GM18505 (cell line): ENCODE data around the gene ERMAP.

ENCODE experiments used
- ATAC-seq: cut with Tn5 transposase; IDR thresholded peaks from one replicate; pipeline ENCODE4 v1.9.1; 2021; ENCODE audit not compliant: unreplicated experiment
- POLR2A ChIP-seq: IDR thresholded peaks from 4 replicates; pipeline ENCODE4 v1.6.1; 2011; ENCODE audit warnings: borderline replicate concordance; ENCODE audit not compliant: insufficient read depth, insufficient read length; ENCODE audit errors: extremely low read depth

The ERMAP gene

DNA sequence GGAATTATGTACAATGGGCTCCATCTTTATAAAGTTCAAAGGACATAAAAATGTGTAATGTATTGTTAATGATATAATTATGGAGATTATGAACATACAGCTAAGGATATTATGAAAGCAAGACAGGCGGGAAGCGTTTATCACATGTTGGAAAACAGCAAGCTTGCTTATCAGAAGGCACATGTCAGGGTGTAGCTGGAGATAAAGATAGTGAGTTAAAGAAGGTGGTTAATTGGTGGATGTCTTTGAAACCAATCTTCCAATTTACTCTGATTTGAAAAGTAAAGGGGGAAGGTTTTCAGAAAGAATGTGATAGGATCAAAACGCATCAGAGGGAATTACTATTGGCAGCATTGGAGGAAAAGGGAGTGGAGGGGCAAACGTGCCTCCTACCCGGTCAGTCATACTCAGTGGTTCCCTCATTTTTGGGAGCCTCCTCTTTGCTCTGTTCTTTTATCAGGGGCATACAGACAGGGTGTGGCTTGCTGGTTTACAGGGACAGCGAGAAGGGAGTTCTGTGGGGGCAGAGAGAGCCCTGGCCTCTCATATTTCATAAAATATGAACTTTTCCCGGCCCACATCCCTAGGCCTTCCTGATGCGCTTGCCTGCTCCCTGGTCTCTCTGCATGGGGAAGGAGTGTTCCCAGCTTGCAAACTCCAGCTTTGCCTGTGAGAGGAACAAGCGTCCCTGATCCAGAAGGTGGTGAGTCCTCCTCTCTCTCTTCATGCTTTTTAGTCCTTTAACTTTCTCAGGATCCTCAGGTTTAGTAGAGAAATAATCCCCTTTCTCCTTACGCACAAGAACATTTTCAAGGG lies 8.3 kb downstream of the ERMAP start:
- no peak for ATAC-seq
- no peak for TF ChIP-seq POLR2A

DNA sequence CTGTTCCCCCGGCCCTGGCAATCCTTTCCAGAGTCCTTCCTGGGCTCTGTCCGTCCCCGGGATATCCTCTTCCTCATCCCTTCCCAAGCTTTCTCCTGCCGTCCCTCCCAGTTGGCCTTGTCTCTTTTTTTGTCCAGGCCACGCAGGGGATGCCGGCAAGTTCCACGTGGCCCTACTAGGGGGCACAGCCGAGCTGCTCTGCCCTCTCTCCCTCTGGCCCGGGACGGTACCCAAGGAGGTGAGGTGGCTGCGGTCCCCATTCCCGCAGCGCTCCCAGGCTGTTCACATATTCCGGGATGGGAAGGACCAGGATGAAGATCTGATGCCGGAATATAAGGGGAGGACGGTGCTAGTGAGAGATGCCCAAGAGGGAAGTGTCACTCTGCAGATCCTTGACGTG lies 13.7 kb downstream of the ERMAP start:
- no peak for TF ChIP-seq POLR2A
- no peak for ATAC-seq

DNA sequence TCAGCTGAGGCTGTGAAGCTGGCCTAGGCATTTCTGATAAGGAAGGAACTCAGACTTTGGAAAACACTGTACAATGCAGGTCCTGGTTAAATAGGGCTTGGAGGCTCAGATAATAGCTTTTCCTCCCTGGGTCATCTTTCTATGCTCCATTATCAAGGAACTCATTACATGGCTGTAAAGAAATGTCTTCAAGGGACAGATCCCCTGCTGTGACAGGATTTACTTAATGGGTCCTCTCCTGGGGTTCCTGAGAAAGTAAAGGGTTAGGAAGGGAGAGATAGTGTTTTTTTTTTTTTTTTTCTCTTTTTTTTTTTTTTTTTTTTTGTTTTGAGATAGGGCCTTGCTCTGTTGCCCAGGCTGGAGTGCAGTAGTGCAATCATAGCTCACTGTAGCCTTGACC lies 14.4 kb downstream of the ERMAP start:
- ATAC-seq: no peak
- no peak for TF ChIP-seq POLR2A

DNA sequence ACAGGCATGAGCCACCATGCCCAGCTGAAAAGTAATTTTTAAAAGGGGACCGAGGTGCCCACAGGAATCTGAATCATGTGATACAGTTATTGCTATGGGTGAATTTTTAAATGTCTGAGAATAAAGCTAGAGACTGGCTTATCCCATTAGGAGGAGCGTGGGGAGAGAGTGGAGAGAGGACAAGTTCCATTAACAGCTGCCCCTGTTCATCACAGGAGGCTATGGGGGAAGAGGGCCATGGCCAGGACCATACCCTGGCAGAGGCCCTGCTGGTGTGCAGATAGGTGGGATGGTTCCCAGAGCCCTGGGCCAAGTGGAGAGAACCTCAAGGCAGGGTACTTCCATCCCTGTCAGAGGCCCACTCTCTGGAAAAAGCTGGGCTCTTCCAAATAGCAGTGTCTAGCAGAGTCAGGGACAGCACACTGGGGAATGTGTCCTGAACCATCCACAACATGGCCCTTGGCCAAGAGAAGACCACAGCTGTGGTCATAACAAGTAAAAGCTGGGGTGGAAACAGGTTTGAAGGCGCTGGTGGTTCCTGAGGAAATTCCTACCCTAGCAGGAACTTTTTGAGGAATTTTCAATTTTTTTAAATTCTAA lies 15.8 kb downstream of the ERMAP start:
- TF ChIP-seq POLR2A: no peak
- no peak for ATAC-seq

DNA sequence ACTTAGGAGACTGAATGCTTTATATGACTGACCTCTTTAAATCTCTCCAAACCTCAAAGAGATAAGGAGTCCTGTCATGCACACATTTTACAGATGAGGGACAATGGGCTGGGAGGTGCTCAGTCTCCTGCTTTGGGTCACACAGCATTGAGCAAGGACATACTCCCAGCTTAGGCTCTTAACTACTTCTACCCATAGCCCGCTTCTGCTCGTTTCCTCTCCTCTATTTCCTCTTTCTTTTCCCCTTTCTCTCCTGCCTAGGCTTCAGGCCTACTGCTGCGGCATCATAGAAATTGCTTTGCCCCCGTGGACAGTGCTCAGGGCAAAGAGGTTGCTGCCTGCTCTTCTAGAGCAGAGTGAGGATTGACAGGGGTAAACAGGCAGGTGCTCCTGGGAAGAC lies 17.1 kb downstream of the ERMAP start:
- no peak for ATAC-seq
- no peak for TF ChIP-seq POLR2A

DNA sequence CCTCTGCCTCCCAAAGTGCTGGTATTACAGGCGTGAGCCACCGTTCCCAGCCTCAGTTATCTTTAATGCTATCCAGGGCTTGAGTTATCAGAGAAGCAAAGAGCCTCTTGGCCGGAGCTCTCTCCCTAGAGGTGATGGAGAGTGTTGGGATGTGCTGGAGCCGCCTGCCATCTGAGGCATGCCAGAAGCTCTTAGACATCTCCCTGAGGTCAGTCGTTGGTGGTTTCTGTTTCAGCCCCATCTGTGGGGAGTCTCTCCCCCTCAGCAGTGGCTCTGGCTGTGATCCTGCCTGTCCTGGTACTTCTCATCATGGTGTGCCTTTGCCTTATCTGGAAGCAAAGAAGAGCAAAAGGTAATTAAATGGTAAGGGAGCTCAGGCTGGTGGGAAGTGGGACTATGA lies 17.9 kb downstream of the ERMAP start:
- TF ChIP-seq POLR2A: no peak
- ATAC-seq: no peak

DNA sequence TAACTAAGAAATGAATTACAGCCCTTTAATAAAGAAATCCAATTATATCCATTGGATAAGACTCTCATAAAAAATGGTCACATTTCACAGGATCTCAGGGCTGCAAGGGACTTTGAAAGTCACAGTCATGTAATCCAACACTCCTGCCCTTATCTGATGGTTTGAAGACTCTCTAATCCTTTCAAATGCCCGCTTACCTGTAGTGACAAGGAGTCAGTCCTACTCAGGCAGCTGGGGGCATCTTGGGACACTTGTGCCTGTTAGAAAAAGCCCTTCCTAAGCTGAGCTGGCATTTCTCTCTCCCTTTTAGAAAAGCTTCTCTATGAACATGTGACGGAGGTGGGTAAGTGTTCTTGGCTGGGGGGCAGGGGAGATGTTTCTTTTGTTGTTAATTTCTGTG lies 18.5 kb downstream of the ERMAP start:
- ATAC-seq: no peak
- no peak for TF ChIP-seq POLR2A

DNA sequence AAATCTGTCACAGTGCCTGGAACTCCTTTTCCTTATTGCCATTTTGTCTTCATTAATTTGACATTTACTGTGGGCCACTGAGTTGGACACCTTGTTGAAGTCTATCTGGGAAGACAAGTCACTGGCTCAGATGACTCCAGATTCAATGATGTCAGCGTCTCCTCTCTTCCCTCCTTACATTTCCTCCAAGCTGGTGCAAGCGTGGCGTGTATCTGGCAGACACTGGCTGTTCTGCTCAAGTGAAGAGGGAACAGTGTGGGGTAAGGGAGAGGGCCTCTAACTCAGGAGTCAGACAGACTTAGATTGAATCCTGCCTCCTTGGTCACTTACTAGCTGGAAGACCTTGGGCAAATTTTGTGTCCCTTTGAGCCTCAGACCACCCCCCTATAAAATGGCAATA lies 20.8 kb downstream of the ERMAP start:
- ATAC-seq: no peak

DNA sequence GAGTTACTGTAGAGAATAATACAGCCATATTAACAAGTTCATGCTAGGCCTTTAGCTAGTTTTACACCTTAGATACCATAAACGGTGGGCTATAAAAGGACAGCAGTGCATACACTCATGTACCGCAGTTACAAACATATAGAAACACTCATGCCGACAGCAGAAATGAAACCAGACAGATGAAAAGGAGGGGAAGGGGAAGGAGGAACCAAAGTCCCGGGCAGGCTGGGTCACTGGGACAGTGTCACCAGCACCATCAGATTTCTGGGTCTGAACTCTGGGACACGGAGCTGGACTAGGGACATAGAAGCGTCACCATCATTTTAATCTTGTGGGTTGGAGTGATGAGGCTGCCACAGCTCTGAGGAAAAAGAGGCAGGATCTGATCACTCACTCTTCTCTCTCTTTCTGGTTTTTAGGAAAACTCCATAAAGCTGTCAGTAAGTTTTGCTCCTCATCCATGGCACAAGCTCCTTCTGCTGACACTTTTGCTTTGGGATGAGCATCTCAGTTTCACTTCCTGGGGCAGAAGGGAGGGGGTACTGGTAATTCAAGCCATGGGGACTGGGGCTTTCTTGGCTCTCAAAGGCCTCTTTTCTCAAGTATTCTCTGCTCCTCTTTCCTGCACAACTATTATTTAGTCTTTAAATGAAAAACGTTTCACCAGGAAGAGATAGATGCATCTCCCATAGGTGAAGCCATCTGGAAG lies 21.7 kb downstream of the ERMAP start:
- no peak for TF ChIP-seq POLR2A
- no peak for ATAC-seq

More for the DNA sequence above, 20.8 kb downstream of the ERMAP start:
- no peak for TF ChIP-seq POLR2A

DNA sequence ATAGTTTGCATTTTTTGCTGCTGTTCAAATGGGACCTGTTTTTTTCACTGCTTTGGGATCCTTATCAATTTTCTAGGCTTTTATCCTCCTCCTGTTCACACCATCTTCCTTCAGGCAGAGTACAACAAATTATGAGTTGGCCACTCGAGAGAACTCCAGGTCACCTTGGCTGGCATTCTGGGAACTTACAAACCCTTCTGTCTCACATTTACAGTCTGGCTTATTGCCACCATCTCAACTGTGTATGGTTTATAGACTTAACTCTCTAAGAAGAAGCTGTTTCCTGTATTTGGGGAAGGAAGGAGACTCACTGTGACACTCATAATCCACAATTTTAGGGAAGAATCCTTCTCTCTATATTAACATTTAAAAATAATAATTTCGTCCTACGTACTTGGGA lies 24.1 kb downstream of the ERMAP start:
- ATAC-seq: no peak
- no peak for TF ChIP-seq POLR2A

DNA sequence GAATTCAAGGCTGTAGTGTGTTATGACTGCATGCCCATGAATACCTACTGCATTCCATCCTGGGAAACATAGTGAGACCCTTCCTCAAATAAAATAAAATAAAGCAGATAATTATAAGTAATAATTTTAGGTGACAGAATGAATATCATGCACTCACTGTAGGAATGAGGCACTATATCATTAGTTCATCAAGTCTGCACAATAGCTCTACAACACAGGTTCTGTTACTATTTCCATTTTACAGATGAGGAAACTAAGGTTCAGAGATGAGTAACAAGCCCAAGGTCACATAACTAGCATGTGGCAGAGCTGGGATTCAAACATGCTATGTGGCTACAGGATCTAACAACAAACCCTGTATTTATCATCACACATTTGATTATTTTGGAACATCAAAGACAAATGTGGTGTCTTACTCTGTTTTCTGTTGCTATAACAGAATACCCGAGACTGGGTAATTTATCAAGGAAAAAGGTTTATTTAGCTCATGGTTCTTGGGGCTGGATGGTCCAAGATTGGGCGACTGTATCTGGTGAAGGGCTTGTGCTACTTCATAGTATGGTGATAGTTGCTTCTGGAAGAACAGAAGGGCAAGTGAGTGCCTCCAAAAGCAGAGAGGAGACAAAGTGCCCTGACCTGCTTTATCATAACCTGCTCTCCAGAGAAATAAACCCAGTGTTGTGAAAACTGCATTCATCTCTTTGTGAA lies 24.7 kb downstream of the ERMAP start:
- no peak for ATAC-seq
- TF ChIP-seq POLR2A: no peak

DNA sequence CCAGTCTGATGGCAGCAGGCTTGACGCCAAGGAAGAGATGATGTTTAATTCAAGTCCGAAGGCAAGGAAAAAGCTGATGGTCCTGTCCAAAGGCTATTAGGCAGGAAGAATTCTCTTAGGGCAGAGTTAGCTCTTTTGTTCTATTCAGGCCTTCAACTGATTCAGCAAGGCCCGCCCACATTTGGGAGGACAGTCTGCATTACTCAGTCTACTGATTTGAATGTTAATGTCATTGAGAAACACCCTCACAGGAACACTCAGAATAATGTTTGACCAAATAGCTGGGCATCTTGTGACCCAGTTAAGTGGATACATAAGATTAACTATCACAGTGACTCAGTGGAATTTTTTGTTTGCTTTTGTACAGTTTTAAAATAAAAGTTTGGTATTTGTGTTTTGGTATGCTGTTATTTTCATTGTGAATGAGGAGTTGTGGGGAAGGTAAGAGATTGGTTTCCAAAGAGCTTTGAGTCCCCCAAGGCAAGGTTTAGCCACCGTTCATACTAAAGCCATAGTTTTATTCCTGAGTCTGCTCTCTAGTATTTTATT lies 27.7 kb downstream of the ERMAP start:
- ATAC-seq: no peak

DNA sequence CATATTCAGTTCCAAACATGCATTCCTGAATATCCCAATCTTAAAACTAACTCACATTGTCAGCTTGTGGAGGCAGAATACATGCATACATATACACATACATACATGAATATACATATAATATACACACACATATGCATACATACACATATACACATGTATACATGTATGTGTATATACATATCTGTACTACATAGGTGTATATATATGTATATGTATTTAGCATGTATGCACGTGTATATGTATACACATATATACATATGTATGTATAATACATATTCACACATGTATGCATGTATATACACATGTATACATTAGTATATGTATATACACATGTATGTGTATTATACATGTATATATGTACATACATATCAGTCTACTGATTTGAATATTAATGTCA lies 28.3 kb downstream of the ERMAP start:
- ATAC-seq: no peak
- TF ChIP-seq POLR2A: no peak

More for the DNA sequence above, 27.7 kb downstream of the ERMAP start:
- TF ChIP-seq POLR2A: no peak
